H1 (cell line): ENCODE results near the gene TSPAN3. TPM values are rescaled to one million over a fixed set of nuclear protein-coding genes. Genes with fewer than 3 reads are reported as not detected.

Source experiments
- TAF7 ChIP-seq: optimal IDR thresholded peaks from 2 replicates; pipeline ENCODE3; 2011; ENCODE audit warnings: low read depth, mild to moderate bottlenecking, inconsistent platforms, low read length, moderate library complexity, borderline replicate concordance
- TEAD4 ChIP-seq: IDR thresholded peaks from 2 replicates; pipeline ENCODE4 v1.6.1; 2012; ENCODE audit warnings: low read depth, low read length, inconsistent platforms, mixed read lengths
- ZNF274 ChIP-seq: IDR thresholded peaks from 2 replicates; pipeline ENCODE4 v1.7.0; 2012; ENCODE audit warnings: low read length, borderline replicate concordance; ENCODE audit errors: extremely low read depth
- polyA plus RNA-seq, 7 experiments: library from polyadenylated mRNA; depleted of rRNA in 3 of 7; stranded (reverse) in 5 of 7; unstranded in 2 of 7; fragments of >200 nt in 5 of 7; fragments of 200-250 nt in 2 of 7; gene quantifications; 1 replicate in 5 of 7; 2 replicates in 1 of 7; 4 replicates in 1 of 7; pipeline versions ENCODE4 v1.2.1 to v1.2.3, GENCODE V29; 2011 to 2013; ENCODE audit warnings: missing spikeins in 2 of 7, mixed read lengths in 2 of 7
- total RNA-seq: library from RNA; stranded (reverse); fragmentation: NEBNext Ultra II Directional; extraction: Animal tissue kit (Norgen Biotek cat#: 25700); gene quantifications from 2 replicates; pipeline ENCODE4 v1.2.1, GENCODE V29; 2021

Gene TSPAN3
- total and polyA plus RNA-seq, 2 of the 8 experiments (the other 6 are each of a cell fraction or from before 2014, with no cell fraction given), result 107 to 238 TPM

GRCh38 chr15:77097248-77097721 is 26.4 kb upstream of the TSPAN3 start (continued):
- no peak for TF ChIP-seq ZNF274
- no peak for TF ChIP-seq TAF7
- no peak for TF ChIP-seq TEAD4
